H9 (cell line): Measurements from ENCODE around the gene UGT2A3. TPM values are rescaled to one million over a fixed set of nuclear protein-coding genes. Genes with fewer than 3 reads are reported as not detected.

Experiments
- DNase-seq: peaks from one replicate; pipeline ENCODE4 v3.0.0-alpha.2; 2017
- H2AFZ ChIP-seq: one replicate; pipeline ENCODE4 v1.6.1; 2013; ENCODE audit warnings: mild to moderate bottlenecking, low read length, control low read depth, moderate library complexity
- H2AK5ac ChIP-seq: 2 replicates; pipeline ENCODE4 v1.6.1; 2013; ENCODE audit warnings: low read length, control low read depth, mixed read lengths; ENCODE audit not compliant: insufficient read length
- H2BK120ac ChIP-seq: one replicate; pipeline ENCODE4 v1.6.1; 2013; ENCODE audit warnings: low read depth, mild to moderate bottlenecking, low read length, control low read depth, inconsistent platforms; ENCODE audit not compliant: poor library complexity, severe bottlenecking
- H2BK12ac ChIP-seq: 2 replicates; pipeline ENCODE4 v1.6.1; 2013; ENCODE audit warnings: low read length, control low read depth, mixed read lengths, low read depth; ENCODE audit not compliant: insufficient read length
- H2BK15ac ChIP-seq: 2 replicates; pipeline ENCODE4 v1.6.1; 2013; ENCODE audit warnings: low read depth, low read length, control low read depth
- H2BK20ac ChIP-seq: one replicate; pipeline ENCODE4 v1.6.1; 2013; ENCODE audit warnings: low read depth, mild to moderate bottlenecking, low read length, control low read depth, inconsistent platforms; ENCODE audit not compliant: poor library complexity, severe bottlenecking
- H2BK5ac ChIP-seq: 2 replicates; pipeline ENCODE4 v1.6.1; 2013; ENCODE audit warnings: low read length, control low read depth, mixed read lengths; ENCODE audit not compliant: insufficient read length
- H3K14ac ChIP-seq: 2 replicates; pipeline ENCODE4 v1.6.1; 2013; ENCODE audit warnings: low read length, control low read depth; ENCODE audit not compliant: insufficient read depth
- H3K18ac ChIP-seq: 2 replicates; pipeline ENCODE4 v1.6.1; 2013; ENCODE audit warnings: low read depth, mild to moderate bottlenecking, mixed read lengths, low read length, control low read depth; ENCODE audit not compliant: insufficient read length
- H3K23ac ChIP-seq: 2 replicates; pipeline ENCODE4 v1.6.1; 2013; ENCODE audit warnings: low read length, control low read depth, mixed read lengths, low read depth; ENCODE audit not compliant: insufficient read length
- H3K23me2 ChIP-seq: 2 replicates; pipeline ENCODE4 v1.6.1; 2013; ENCODE audit warnings: low read depth, mild to moderate bottlenecking, mixed read lengths, low read length, control low read depth; ENCODE audit not compliant: insufficient read length, poor library complexity, severe bottlenecking
- H3K27ac ChIP-seq: 2 replicates; pipeline ENCODE4 v1.5.1; 2013; ENCODE audit warnings: low read length, control low read depth, mixed read lengths, low read depth; ENCODE audit not compliant: insufficient read length
- H3K27me3 ChIP-seq: 2 replicates; pipeline ENCODE4 v1.6.1; 2013; ENCODE audit warnings: low read length, control low read depth, inconsistent platforms; ENCODE audit not compliant: insufficient read depth
- H3K4ac ChIP-seq: 2 replicates; pipeline ENCODE4 v1.6.1; 2013; ENCODE audit warnings: low read depth, mild to moderate bottlenecking, control low read depth, inconsistent platforms, low read length, moderate library complexity
- H3K4me1 ChIP-seq: 2 replicates; pipeline ENCODE4 v1.6.1; 2013; ENCODE audit warnings: low read length, control low read depth, inconsistent platforms; ENCODE audit not compliant: insufficient read depth
- H3K4me2 ChIP-seq: 2 replicates; pipeline ENCODE4 v1.6.1; 2013; ENCODE audit warnings: low read length, control low read depth, mixed read lengths; ENCODE audit not compliant: insufficient read length, insufficient read depth
- H3K56ac ChIP-seq: 2 replicates; pipeline ENCODE4 v1.6.1; 2013; ENCODE audit warnings: low read depth, mild to moderate bottlenecking, mixed read lengths, low read length, control low read depth; ENCODE audit not compliant: insufficient read length
- H3K79me1 ChIP-seq: 2 replicates; pipeline ENCODE4 v1.6.1; 2013; ENCODE audit warnings: low read depth, mild to moderate bottlenecking, moderate library complexity, low read length, control low read depth, inconsistent platforms; ENCODE audit not compliant: insufficient read depth, poor library complexity, severe bottlenecking
- H3K79me2 ChIP-seq: 2 replicates; pipeline ENCODE4 v1.6.1; 2013; ENCODE audit warnings: low read length, control low read depth, inconsistent platforms; ENCODE audit not compliant: insufficient read depth
- H3K9ac ChIP-seq: 2 replicates; pipeline ENCODE4 v1.6.1; 2013; ENCODE audit warnings: low read length, control low read depth, mixed read lengths; ENCODE audit not compliant: insufficient read length; ENCODE audit errors: extremely low read depth
- H3K9me3 ChIP-seq: one replicate; pipeline ENCODE4 v1.6.1; 2013; ENCODE audit warnings: low read depth, low read length, inconsistent platforms; ENCODE audit not compliant: control insufficient read depth
- H3T11ph ChIP-seq: one replicate; pipeline ENCODE4 v1.6.1; 2013; ENCODE audit warnings: mild to moderate bottlenecking, low read length, control low read depth, inconsistent platforms
- H4K20me1 ChIP-seq: one replicate; pipeline ENCODE4 v1.6.1; 2013; ENCODE audit not compliant: control insufficient read depth, insufficient read length, insufficient read depth
- H4K5ac ChIP-seq: 2 replicates; pipeline ENCODE4 v1.6.1; 2013; ENCODE audit warnings: low read depth, mild to moderate bottlenecking, mixed read lengths, low read length, control low read depth; ENCODE audit not compliant: insufficient read length
- H4K8ac ChIP-seq: replicated peaks from 2 replicates; pipeline ENCODE4 v1.6.1; 2013; ENCODE audit warnings: low read length, control low read depth, mixed read lengths, low read depth; ENCODE audit not compliant: insufficient read length
- H4K91ac ChIP-seq: 2 replicates; pipeline ENCODE4 v1.6.1; 2013; ENCODE audit warnings: low read depth, mild to moderate bottlenecking, moderate library complexity, mixed read lengths, low read length, control low read depth; ENCODE audit not compliant: insufficient read length
- H3K27ac Mint-ChIP-seq, 3 experiments: 2 replicates in 2 of 3; 3 replicates in 1 of 3; pipeline ENCODE4 v1.8.0; 2020 to 2021; ENCODE audit warnings: mixed read lengths in 3 of 3, mild to moderate bottlenecking in 1 of 3, moderate library complexity in 1 of 3
- H3K27me3 Mint-ChIP-seq: 2 replicates; pipeline ENCODE4 v1.8.0; 2021; ENCODE audit warnings: low read depth, mild to moderate bottlenecking, moderate library complexity, mixed read lengths
- H3K36me3 Mint-ChIP-seq, 3 experiments: 2 replicates in 2 of 3; 3 replicates in 1 of 3; pipeline ENCODE4 v1.8.0; 2020 to 2021; ENCODE audit warnings: low read depth in 3 of 3, mixed read lengths in 3 of 3; ENCODE audit not compliant: insufficient read depth in 1 of 3
- H3K4me1 Mint-ChIP-seq, 2 experiments: 2 replicates each; pipeline ENCODE4 v1.8.0; 2020; ENCODE audit warnings: mixed read lengths in 2 of 2
- H3K4me3 Mint-ChIP-seq, 2 experiments: 2 replicates in 1 of 2; 3 replicates in 1 of 2; pipeline ENCODE4 v1.8.0; 2020 to 2021; ENCODE audit warnings: mild to moderate bottlenecking in 2 of 2, mixed read lengths in 2 of 2, moderate library complexity in 1 of 2
- H3K9me3 Mint-ChIP-seq, 2 experiments: 2 replicates in 1 of 2; 3 replicates in 1 of 2; pipeline ENCODE4 v1.8.0; 2020; ENCODE audit warnings: mild to moderate bottlenecking in 2 of 2, mixed read lengths in 2 of 2, moderate library complexity in 1 of 2
- CTCF ChIP-seq: fragments of 200-600 bp; sonication (generic); conservative IDR thresholded peaks from 3 replicates; pipeline ENCODE4 v1.8.0; 2021; ENCODE audit warnings: antibody characterized with exemption, mild to moderate bottlenecking
- WGBS: extraction: QIAGEN DNeasy Blood & Tissue Kit; methylation state at CpG from one replicate; pipeline ENCODE4 v1.1.7; 2013; ENCODE audit warnings: missing lambda C conversion rate, low lambda C conversion rate, mixed read lengths; ENCODE audit not compliant: insufficient read length; ENCODE audit errors: extremely low coverage; 5-methylcytosine and 5-hydroxymethylcytosine counted together
- total RNA-seq: library from RNA; stranded (reverse); gene quantifications from 2 replicates; pipeline ENCODE4 v1.2.1, GENCODE V29; 2021

The UGT2A3 gene
- total RNA-seq, 1 experiment from 2014 or later = not detected

GRCh38 chr4:68951806-68952585, 392 bp upstream of the UGT2A3 start:
- no CpG with 5 or more reads among the region's 2 CpGs for WGBS
- no peaks in the 10 kb centered on the region for H3K79me1 ChIP-seq
- no peak overlapping the region for H2AFZ ChIP-seq
- no peak overlapping the region for H2BK20ac ChIP-seq
- no peaks in the 10 kb centered on the region for H4K20me1 ChIP-seq
- no peak overlapping the region for H2BK5ac ChIP-seq
- no peak for DNase-seq
- H4K5ac ChIP-seq = no peak overlapping the region
- no peaks in the 10 kb centered on the region for H3K9me3 ChIP-seq
- no peak overlapping the region for H2AK5ac ChIP-seq
- no peak overlapping the region for H4K91ac ChIP-seq
- no peak overlapping the region for H4K8ac ChIP-seq
- no peak for TF ChIP-seq CTCF
- no peak overlapping the region for H2BK120ac ChIP-seq
- H3K23me2 ChIP-seq = no peaks in the 10 kb centered on the region
- Mint-ChIP-seq H3K4me3 (no peak overlapping the region), H3K27me3 (no peaks in the 10 kb centered on the region), H3K27ac (no peak overlapping the region), H3K4me1 (peaks cover 11% of the 10 kb centered on the region in 2 experiments; a peak in 2 of 4 replicates), H3K36me3 (no peaks in the 10 kb centered on the region; a peak in 2 of 7 replicates), H3K9me3 (peaks cover 0 to 3% of the 10 kb centered on the region in 2 experiments; a peak in 1 of 5 replicates)
- no peaks in the 10 kb centered on the region for H3K27me3 ChIP-seq
- H3K4ac ChIP-seq = no peak overlapping the region
- no peaks in the 10 kb centered on the region for H3K4me1 ChIP-seq
- H3K27ac ChIP-seq = no peak overlapping the region
- no peak overlapping the region for H3K9ac ChIP-seq
- H3T11ph ChIP-seq = no peak overlapping the region
- no peak overlapping the region for H3K56ac ChIP-seq
- no peak overlapping the region for H3K14ac ChIP-seq
- H2BK12ac ChIP-seq = no peak overlapping the region
- H3K18ac ChIP-seq = no peak overlapping the region
- no peak overlapping the region for H3K4me2 ChIP-seq
- H3K79me2 ChIP-seq = no peaks in the 10 kb centered on the region
- no peak overlapping the region for H2BK15ac ChIP-seq
- H3K23ac ChIP-seq = no peak overlapping the region
